Fibroblast of villous mesenchyme (primary cell): ENCODE results near the gene CCDC88B. TPM values are rescaled to one million over a fixed set of nuclear protein-coding genes. Genes with fewer than 3 reads are reported as not detected.

Experiments used
- DNase-seq: peaks from one replicate; pipeline ENCODE4 v3.0.0-alpha.2; 2010; ENCODE audit warnings: low read depth
- H3K4me3 ChIP-seq: 2 replicates; pipeline ENCODE4 v1.5.1; 2011; ENCODE audit warnings: low read depth, mild to moderate bottlenecking, low read length
- CTCF ChIP-seq: IDR thresholded peaks from 2 replicates; pipeline ENCODE4 v1.5.1; 2012; ENCODE audit warnings: low read depth, mild to moderate bottlenecking, low read length; ENCODE audit not compliant: insufficient read depth
- total RNA-seq: library from RNA; depleted of rRNA; stranded (reverse); fragments of >200 nt; gene quantifications from 2 replicates; pipeline ENCODE4 v1.2.3, GENCODE V29; 2012

Gene CCDC88B
- total RNA-seq, 1 donor: 1.7 TPM

- DNase-seq: no peak
- no peak for TF ChIP-seq CTCF
- no peak overlapping the region for H3K4me3 ChIP-seq
Measured at GRCh38 chr11:64382586-64382985, 42.6 kb downstream of the CCDC88B start.

GRCh38 chr11:64383580-64383979 is 43.6 kb downstream of the CCDC88B start:
- no peak for DNase-seq
- TF ChIP-seq CTCF: no peak
- H3K4me3 ChIP-seq: no peak overlapping the region

GRCh38 chr11:64384028-64384737 is 44.2 kb downstream of the CCDC88B start:
- no peak for TF ChIP-seq CTCF
- H3K4me3 ChIP-seq: no peak overlapping the region
- no peak for DNase-seq

- no peak for TF ChIP-seq CTCF
- H3K4me3 ChIP-seq: no peak overlapping the region
- no peak for DNase-seq
Measured at GRCh38 chr11:64384981-64385944, 45.3 kb downstream of the CCDC88B start.

GRCh38 chr11:64385945-64386704 is 46.1 kb downstream of the CCDC88B start:
- TF ChIP-seq CTCF: no peak
- no peak for DNase-seq
- no peak overlapping the region for H3K4me3 ChIP-seq

GRCh38 chr11:64387916-64388315 is 47.9 kb downstream of the CCDC88B start:
- no peak for TF ChIP-seq CTCF

More at GRCh38 chr11:64387916-64388315, 47.9 kb downstream of the CCDC88B start:
- no peak for DNase-seq
- no peak overlapping the region for H3K4me3 ChIP-seq
